GM06990 (cell line): Measurements from ENCODE around the gene CIRBP.

Experiments used
- DNase-seq: peaks from one replicate; pipeline ENCODE4 v3.0.0-alpha.2; 2011; ENCODE audit not compliant: insufficient read length; ENCODE audit errors: extremely low read depth
- H3K27me3 ChIP-seq: replicated peaks from 2 replicates; pipeline ENCODE4 v1.6.0; 2011; ENCODE audit warnings: low read length; ENCODE audit not compliant: control insufficient read depth, insufficient read depth
- H3K36me3 ChIP-seq: 2 replicates; pipeline ENCODE4 v1.5.1; 2011; ENCODE audit warnings: low read length; ENCODE audit not compliant: control insufficient read depth, insufficient read depth
- H3K4me3 ChIP-seq: replicated peaks from 2 replicates; pipeline ENCODE4 v1.5.1; 2011; ENCODE audit warnings: low read depth, mild to moderate bottlenecking, control low read depth, low read length
- TF ChIP-seq, protein P1 (sequence below): IDR thresholded peaks from 2 replicates; pipeline ENCODE4 v1.5.1; 2011; ENCODE audit warnings: low read length, control low read depth, mild to moderate bottlenecking, inconsistent platforms; ENCODE audit not compliant: insufficient read depth, poor library complexity, severe bottlenecking

The CIRBP gene

DNA sequence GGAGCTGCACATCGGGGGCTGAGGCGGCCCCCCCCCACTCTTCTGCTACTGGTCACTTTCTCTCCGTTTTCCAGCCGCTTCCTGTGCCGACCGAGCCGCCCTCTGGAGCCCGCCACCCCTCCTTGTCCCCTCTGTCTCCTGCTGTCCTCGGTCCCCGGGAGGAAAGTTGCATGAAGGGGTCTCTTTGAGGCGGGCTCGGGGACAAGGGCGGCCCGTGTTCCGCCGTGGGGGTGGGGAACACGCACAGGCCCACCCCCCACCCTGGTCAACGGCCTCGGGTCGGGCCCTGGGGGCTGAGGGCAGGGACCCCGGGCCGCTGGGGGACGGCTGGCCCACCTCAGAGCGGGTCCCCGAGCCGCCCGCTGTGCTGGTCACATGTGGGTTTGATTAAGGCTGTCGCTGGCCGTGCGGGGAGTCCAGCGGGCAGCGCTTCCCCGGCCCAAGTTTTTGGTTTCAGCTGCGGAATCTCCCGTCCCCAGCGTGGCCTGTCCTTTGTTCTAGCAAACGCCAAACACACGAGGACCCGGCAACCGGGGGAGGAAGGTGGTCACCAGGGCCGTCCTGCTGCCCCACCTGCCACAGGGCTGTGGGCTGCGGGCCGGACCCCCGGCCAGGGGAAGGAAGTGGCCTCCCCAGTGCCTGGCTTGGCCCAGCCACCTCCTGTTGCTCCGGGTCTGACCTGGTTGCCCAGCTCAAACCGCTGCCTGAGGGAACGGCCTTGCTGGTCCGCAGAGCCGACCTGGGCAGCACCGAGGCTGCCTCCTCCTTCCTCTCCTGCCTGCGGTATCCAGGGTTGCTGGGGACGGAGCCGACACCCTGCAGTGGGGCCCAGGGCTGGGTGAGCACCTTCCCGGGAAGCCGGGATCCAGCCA, 18.5 kb downstream of the CIRBP start:
- TF ChIP-seq, protein P1, sequence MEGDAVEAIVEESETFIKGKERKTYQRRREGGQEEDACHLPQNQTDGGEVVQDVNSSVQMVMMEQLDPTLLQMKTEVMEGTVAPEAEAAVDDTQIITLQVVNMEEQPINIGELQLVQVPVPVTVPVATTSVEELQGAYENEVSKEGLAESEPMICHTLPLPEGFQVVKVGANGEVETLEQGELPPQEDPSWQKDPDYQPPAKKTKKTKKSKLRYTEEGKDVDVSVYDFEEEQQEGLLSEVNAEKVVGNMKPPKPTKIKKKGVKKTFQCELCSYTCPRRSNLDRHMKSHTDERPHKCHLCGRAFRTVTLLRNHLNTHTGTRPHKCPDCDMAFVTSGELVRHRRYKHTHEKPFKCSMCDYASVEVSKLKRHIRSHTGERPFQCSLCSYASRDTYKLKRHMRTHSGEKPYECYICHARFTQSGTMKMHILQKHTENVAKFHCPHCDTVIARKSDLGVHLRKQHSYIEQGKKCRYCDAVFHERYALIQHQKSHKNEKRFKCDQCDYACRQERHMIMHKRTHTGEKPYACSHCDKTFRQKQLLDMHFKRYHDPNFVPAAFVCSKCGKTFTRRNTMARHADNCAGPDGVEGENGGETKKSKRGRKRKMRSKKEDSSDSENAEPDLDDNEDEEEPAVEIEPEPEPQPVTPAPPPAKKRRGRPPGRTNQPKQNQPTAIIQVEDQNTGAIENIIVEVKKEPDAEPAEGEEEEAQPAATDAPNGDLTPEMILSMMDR, result no peak
- H3K27me3 ChIP-seq, result no peaks in the 10 kb centered on the region; the same call in none of the 2 replicates
- H3K36me3 ChIP-seq, result no peaks in the 10 kb centered on the region
- no peak for DNase-seq
- H3K4me3 ChIP-seq, result no peak overlapping the region

DNA sequence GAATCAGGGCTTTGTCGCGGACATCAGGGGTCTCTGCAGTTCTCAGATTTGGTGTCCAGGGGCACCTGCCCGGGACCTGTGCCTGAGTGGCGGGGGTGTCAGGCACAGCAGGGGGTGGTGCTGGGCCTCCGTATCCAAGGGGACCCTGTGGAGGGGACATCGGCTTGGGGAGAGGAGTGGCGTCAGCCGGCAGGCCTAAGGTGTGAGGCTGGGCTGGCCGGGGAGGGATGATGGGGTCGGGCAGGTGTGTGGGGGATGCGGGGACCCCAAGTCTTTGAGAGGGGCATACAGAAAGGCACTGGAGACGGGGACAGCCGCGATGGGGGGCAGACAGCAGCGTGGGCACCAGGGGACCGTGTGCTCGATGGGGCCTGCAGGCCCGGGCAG, 19.1 kb downstream of the CIRBP start:
- Histone ChIP-seq H3K36me3 (no peaks in the 10 kb centered on the region), H3K4me3 (no peak overlapping the region), H3K27me3 (no peaks in the 10 kb centered on the region; the same call in none of the 2 replicates)
- DNase-seq, result no peak
- TF ChIP-seq, protein P1, result no peak

DNA sequence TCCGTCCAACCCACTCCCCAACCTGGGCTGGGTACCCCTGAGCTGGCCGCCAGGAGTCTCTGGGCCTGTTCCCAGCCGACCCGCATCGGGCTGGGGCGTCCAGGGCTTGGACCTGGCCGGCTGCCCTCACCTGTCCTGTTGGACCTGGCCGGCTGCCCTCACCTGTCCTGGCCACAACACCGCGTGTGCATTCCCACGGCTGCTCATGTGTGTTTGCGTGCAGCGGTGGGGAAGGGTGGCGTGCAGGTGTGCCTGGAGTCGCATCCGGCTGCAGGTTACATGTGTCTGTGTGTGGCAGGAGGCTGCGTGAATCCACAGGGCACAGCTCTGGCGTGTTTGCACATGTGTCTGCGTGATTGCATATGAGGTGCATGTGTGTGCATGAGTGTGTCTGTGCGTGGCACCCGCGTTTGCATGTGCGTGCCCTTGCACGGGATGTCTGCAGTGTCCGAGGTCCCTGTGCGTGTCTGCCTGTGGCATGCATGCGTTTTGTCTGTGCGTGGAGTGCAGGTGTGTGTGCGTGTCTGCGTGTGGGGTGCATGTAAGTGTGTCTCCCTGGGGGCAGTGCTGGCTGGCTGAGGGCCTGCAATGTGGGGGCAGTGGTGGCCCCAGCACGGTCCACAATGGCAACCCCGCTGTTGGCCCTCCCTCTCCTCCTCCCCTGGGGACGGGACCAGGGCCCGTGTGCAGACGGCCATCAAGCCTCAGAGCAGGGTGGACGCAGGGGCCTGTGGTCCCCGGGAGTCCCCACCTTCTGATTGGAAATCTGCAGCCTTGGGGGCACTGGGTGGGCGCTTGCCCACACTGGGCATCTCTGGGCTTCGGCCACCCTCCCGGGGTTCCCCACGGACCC, 19.9 kb downstream of the CIRBP start:
- DNase-seq, result no peak
- TF ChIP-seq, protein P1, result no peak
- Histone ChIP-seq H3K4me3 (no peak overlapping the region), H3K36me3 (no peaks in the 10 kb centered on the region), H3K27me3 (no peaks in the 10 kb centered on the region; the same call in none of the 2 replicates)

DNA sequence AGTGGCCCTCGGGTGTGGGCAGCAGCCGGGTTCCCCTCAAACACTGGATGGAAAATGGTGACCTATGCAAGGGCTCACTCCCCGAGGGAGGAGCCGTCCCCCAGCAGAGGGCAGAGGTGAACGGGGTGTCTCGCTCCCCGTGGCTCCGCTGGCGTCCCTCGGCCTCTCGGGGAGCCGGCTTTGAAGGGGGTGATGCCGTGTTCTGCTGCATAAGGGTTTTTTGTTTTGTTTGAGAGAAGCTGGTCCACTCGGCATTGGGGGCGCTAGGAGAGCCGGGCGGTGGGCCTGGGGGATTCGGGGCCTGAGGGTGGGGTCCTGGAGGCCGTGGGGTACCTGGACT, 20.5 kb downstream of the CIRBP start:
- Histone ChIP-seq H3K4me3 (no peak overlapping the region), H3K27me3 (no peaks in the 10 kb centered on the region; the same call in none of the 2 replicates), H3K36me3 (no peaks in the 10 kb centered on the region)
- no peak for DNase-seq
- TF ChIP-seq, protein P1, result peak; percentile 33

DNA sequence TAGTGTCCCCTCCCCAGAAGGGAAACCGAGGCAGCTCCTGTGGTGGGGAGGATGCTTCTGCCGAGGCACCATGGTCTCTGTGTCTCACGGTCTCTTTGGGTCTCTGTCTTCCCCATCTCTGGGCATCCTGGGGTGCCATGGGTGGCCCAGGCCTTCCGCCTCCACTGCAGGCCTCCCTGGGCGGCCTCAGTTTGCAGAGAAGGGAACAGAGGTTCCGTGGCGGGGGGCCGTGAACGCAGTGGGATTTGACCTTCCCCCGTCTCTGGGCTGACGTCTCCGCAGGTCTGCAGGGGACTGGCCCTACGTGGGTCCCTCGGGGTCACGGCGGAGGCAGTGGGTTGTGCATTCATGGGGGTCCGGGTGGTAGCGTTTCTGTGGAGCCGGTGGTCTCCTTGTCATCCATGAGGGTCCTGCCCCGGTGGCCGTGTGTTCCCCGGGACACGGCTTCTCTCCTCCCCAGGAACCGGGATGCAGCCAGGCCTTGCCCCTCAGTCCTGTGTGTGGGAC, 21.1 kb downstream of the CIRBP start:
- DNase-seq, result no peak
- TF ChIP-seq, protein P1, result no peak
- Histone ChIP-seq H3K36me3 (no peaks in the 10 kb centered on the region), H3K4me3 (no peak overlapping the region), H3K27me3 (no peaks in the 10 kb centered on the region; the same call in none of the 2 replicates)
